GM03348 (cell line): ENCODE results near the gene FYB1.
"Not testable (repeated sequence)": the region's sequence is repeated elsewhere in the genome, so short reads cannot be mapped to it uniquely, and the experiment has no call there.

Experiments
- DNase-seq: peaks from one replicate; pipeline ENCODE4 v3.0.0; 2012; ENCODE audit warnings: low spot score

Gene FYB1

GRCh38 chr5:39219437-39219836 is at the start of gene FYB1:
FYB1 (minus strand) TSS chr5:39219563; CDS start chr5:39202960, 16,603 bp downstream.
- DNase-seq = peak; percentile 43

DNA sequence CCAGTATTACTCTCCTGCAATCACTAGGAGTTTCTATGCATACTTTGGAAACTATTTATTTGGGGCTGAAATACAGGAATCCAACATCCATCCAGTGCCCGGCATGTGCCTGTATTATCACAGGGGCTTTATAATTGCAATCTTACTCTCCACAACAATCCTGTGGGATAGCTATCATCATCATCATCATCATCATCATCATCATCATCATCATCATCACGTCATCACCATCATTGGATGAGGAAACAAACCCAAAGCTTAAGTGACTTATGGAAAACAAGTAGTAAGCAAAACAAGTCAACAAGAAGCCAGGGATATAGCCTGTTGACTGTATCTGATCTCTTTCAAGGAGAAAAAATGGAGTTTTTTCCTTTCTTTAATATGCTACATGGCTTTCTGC is 47.8 kb upstream of the FYB1 start:
- no peak for DNase-seq

DNA sequence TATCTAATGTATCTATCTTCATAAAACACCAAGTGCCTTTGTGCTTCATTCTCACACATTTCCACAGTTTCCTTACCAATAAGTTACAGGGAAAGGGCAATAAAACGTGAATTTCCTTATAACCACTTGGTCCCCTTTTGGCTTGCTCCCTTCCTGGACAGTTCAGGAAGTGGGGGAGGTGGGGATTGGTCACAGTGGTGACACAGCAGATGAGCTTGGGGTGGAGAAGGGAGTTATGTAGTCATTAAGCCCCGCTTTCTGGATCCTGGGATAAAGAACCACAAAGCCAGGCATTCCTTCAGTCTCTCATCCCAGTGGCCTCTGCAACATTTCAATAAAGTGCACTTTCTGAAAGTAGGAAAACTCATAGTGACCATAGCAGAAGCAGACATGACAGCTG is 47.1 kb upstream of the FYB1 start:
- DNase-seq = peak; percentile 42

GRCh38 chr5:39264528-39264927 is 45.2 kb upstream of the FYB1 start:
- no peak for DNase-seq

- no peak for DNase-seq
Observed at GRCh38 chr5:39262981-39263380, 43.6 kb upstream of the FYB1 start.

DNA sequence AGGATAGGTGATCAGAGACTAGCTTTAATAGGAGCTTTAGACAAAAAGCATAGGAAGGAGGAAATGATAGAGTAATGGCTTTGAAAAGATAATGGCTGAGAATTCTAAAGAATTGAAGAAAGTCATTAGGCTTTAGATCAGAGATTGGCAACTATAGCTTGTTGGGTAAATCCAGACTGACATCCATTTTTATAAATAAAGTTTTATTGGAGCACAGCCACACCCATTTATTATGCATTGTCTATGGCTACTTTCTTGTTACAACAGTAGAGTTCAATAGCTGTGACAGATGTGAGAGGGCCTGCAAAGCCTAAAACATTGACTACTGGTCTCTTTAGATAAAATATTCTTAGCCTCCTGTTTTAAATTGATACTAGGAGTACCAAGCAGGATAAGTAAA is 40.7 kb upstream of the FYB1 start:
- no peak for DNase-seq

DNA sequence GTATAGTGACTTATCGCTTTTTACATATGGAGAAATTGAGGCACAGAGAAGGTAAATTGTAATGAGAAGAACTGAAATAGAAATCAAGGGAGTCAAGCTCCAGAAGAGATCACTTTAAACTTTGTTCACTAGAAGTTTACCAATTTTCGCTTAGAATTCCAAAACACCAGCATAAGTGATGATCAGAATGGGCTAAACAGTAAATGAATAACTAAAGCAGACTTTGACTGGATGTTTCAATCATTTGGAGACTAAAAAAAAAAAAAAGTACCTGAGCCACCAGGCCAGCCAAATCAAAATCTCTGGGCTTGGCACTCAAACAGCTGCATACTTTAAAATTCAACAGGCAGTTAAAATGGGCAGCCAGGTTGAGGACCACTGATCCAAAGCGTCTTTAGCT is 38.2 kb upstream of the FYB1 start:
- no peak for DNase-seq

DNA sequence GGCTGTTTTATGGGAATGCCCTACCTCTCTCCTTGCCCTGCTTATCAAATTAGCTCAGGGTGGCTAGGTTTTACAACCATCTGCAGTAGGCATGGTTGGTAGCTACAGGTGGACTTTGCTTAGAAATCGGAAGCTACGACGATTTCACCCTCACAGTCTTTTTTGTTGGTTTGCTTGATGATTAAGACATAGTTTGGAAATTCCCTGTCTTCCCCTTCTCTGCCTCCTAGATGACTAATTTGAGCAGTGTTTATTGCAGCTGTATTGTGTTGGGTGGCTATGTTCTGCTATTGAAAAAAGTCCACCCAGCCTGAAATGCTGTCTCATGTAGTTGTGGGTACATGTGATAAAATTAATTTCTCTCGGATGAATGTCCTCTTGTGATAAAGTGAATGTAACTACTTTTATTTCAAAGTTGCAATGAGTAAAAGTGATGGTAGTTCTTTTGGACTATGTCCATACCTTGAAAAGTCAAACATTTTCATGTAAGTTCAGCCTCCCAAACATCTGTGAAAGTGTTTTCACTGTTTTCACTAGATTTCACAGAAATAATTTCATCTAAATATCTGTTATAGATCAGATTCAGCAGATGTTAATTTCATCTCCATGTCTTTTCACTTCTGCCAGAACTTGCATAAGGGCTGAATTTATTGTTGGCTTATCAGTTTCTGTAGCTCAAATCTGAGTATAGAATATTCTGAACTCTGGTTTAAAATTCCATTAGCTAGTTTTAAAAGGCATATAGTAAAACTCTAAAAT is 37.3 kb upstream of the FYB1 start:
- peak; percentile 76 for DNase-seq

DNA sequence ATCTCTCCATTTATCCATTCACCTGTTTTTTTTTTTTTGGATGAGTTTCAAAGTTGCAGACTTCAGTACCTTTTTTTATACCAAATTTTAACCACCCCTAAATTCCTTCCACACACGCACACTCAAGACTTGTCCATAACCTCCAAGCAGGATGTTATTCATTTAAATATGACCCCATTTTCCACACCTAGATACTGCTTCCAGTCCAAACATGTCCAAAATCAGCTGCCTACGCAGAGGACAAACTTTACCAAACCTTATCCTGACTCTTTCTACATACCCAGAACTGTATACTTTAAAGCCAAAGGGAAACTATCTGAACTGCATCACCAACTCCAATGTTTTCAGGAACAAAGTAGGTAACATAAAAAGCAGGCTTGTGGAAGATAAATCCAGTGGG is 36.0 kb upstream of the FYB1 start:
- no peak for DNase-seq

DNA sequence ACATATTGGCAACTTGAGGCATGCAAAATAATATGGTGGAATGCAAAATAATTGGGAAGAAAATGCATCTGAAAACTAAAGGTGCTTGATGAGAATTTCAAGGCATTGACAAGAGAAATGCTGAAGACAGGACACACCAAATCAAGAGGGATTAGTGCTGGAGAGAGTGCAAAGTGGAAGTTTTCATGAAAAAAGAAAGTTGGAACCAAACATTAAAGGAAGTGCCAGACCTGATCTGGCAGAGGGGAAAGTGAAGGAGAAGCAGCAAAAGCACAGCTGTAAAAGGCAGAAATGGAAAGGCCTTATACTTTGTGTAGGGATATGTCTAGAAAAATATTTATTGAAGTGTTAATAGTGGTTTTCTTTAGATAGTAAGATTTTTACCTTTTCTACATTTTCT is 35.3 kb upstream of the FYB1 start:
- no peak for DNase-seq

DNA sequence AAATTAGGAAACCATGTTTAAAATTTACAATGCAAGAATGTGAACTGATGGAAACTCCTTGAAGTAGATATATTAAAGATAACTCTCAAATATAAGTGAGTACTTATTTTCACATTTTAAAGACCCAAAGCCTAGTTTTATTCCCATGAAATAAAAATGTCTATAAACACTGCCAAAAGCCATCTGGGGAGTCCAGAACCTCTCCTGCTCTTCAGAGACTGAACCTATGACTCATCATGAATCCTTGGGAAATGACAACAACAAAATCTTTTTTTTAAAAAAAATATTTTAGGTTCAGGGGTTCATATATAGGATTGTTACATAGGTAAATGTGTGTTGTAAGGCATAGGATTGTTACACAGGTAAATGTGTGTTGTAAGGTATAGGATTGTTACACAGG is 33.8 kb upstream of the FYB1 start:
- DNase-seq = peak; percentile 51

DNA sequence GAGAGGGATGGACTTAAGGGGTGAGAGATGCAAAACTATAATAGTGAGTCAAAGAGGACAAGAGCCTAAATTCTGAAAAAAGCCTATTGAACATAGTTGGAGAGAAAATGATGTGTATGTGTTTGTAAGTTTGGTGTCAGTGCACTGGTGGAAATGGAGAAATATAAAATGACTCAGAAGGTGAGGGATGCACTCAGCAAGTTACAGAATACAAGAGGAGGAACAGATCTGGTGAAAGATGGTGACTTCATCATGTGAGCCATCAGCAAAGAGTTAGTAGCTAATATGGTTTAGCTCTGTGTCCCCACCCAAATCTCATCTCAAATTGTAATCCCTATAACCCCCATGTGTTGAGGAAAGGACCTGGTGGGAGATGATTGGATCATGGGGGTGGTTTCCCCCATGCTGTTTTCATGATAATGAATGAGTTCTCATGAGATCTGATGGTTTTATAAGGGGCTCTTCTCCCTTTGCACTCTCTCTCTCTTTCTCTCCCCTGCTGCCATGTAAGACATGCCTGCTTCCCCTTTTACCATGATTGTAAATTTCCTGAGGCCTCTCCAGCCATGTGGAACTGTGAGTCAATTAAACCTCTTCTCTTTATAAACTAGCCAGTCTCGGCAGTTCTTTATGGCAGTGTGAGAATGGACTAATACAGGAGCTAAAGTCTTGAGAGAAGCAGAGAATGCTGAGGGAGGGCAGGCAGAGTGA is 30.4 kb upstream of the FYB1 start:
- DNase-seq = no peak

- no peak for DNase-seq
Observed at GRCh38 chr5:39249069-39249468, 29.7 kb upstream of the FYB1 start.

GRCh38 chr5:39240750-39241149 is 21.4 kb upstream of the FYB1 start:
- DNase-seq = no peak

GRCh38 chr5:39238366-39239105 is 19.2 kb upstream of the FYB1 start:
- DNase-seq = no peak

DNA sequence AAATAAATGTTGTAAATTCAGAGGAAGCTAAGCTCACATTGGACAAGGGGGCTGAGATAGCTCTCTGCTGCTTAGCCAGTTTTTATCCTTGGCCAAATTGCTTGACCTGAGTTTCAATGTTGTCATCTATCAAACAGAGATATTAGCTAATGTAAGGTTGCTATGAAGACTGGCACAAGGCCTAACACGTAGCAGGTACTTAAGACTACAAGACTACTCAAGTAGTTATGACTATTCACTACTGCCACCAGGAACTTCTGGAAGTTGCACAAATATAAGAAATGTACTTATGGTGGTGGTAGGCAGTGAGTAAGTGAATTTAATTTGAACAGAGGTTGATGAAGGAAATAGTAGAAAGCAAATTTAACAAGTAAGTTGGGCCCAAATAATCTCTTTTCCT is 17.4 kb upstream of the FYB1 start:
- DNase-seq = no peak

- DNase-seq = no peak
Observed at GRCh38 chr5:39235648-39236047, 16.3 kb upstream of the FYB1 start.

GRCh38 chr5:39234494-39234893 is 15.1 kb upstream of the FYB1 start:
- DNase-seq = not testable (repeated sequence)

GRCh38 chr5:39233783-39234182 is 14.4 kb upstream of the FYB1 start:
- DNase-seq = no peak

GRCh38 chr5:39231705-39232525 is 12.6 kb upstream of the FYB1 start:
- no peak for DNase-seq

GRCh38 chr5:39228596-39228995 is 9.2 kb upstream of the FYB1 start:
- no peak for DNase-seq

DNA sequence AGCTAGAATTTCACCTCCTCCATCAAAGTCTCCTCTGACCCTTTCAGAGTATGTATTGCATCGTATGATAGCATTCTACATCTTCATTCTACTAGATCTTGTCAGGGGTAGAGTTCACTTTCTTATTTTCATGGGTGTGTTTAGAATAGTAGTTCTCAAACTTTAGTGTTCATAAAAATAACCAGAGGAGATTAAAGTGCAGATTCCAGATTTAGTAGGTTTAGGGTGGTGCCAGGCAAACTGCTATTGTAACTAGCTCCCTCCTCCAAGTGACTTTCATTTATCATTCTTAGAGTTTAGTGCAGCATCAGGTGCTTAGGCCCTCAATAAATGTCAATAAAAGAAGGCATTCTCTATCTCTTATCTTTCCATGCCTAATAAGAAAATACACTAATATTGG is 7.2 kb upstream of the FYB1 start:
- no peak for DNase-seq
